GM23338 (cell line): ENCODE data around the gene GCC1. TPM values are rescaled to one million over a fixed set of nuclear protein-coding genes. Genes with fewer than 3 reads are reported as not detected.

ENCODE experiments used
- ATAC-seq: fragments of 200-7000 bp; cut with Tn5 transposase; 3 replicates; pipeline ENCODE4 v1.9.1; 2020
- DNase-seq: peaks from one replicate; pipeline ENCODE4 v3.0.0-alpha.2; 2015; ENCODE audit warnings: low spot score
- H2AFZ ChIP-seq: fragments of 200-600 bp; sonication (generic); 2 replicates; pipeline ENCODE4 v1.8.0; 2016; ENCODE audit warnings: antibody characterized with exemption, mild to moderate bottlenecking, moderate library complexity
- H3F3A ChIP-seq: fragments of 200-600 bp; sonication (generic); replicated peaks from 2 replicates; pipeline ENCODE4 v1.8.0; 2017; ENCODE audit warnings: antibody characterized with exemption, mixed run types, low read depth
- H3K27ac ChIP-seq: fragments of 200-600 bp; sonication (generic); 2 replicates; pipeline ENCODE4 v1.6.1; 2016; ENCODE audit warnings: low read depth
- H3K27me3 ChIP-seq: fragments of 200-600 bp; sonication (generic); 2 replicates; pipeline ENCODE4 v1.8.0; 2016; ENCODE audit warnings: mild to moderate bottlenecking, mixed run types, moderate library complexity; ENCODE audit not compliant: insufficient read depth
- H3K36me3 ChIP-seq: fragments of 200-600 bp; sonication (generic); 2 replicates; pipeline ENCODE4 v1.8.0; 2016; ENCODE audit warnings: mild to moderate bottlenecking; ENCODE audit not compliant: insufficient read depth
- H3K4me1 ChIP-seq: fragments of 200-600 bp; sonication (generic); 2 replicates; pipeline ENCODE4 v1.8.0; 2016; ENCODE audit warnings: mild to moderate bottlenecking, moderate library complexity; ENCODE audit not compliant: insufficient read depth
- H3K4me2 ChIP-seq: fragments of 200-600 bp; sonication (generic); 2 replicates; pipeline ENCODE4 v1.7.1; 2017; ENCODE audit warnings: mixed run types
- H3K4me3 ChIP-seq: fragments of 200-600 bp; sonication (generic); 2 replicates; pipeline ENCODE4 v1.6.1; 2016; ENCODE audit warnings: mixed run types
- H3K79me2 ChIP-seq: fragments of 200-600 bp; sonication (generic); replicated peaks from 2 replicates; pipeline ENCODE4 v1.8.0; 2017; ENCODE audit warnings: mild to moderate bottlenecking; ENCODE audit not compliant: insufficient read depth
- H3K9me2 ChIP-seq: fragments of 200-600 bp; sonication (generic); 2 replicates; pipeline ENCODE4 v1.8.0; 2017; ENCODE audit not compliant: insufficient read depth
- H4K20me1 ChIP-seq: fragments of 200-600 bp; sonication (generic); replicated peaks from 2 replicates; pipeline ENCODE4 v1.8.0; 2017; ENCODE audit warnings: mild to moderate bottlenecking; ENCODE audit not compliant: insufficient read depth
- H3K27ac Mint-ChIP-seq: 2 replicates; pipeline ENCODE4 v1.8.0; 2020; ENCODE audit warnings: inconsistent platforms, mild to moderate bottlenecking, moderate library complexity, mixed read lengths
- H3K27me3 Mint-ChIP-seq: 3 replicates; pipeline ENCODE4 v1.8.0; 2022; ENCODE audit warnings: low read depth, mild to moderate bottlenecking, moderate library complexity, mixed read lengths, inconsistent platforms; ENCODE audit not compliant: insufficient read depth, poor library complexity
- H3K36me3 Mint-ChIP-seq: 3 replicates; pipeline ENCODE4 v1.8.0; 2021; ENCODE audit warnings: low read depth, mild to moderate bottlenecking, inconsistent platforms, moderate library complexity, mixed read lengths
- H3K4me1 Mint-ChIP-seq: 3 replicates; pipeline ENCODE4 v1.8.0; 2020; ENCODE audit warnings: mild to moderate bottlenecking, inconsistent platforms, mixed read lengths
- H3K4me3 Mint-ChIP-seq: 3 replicates; pipeline ENCODE4 v1.8.0; 2021; ENCODE audit warnings: moderate library complexity, mild to moderate bottlenecking, inconsistent platforms, mixed read lengths
- H3K9me3 Mint-ChIP-seq: 3 replicates; pipeline ENCODE4 v1.8.0; 2020; ENCODE audit warnings: moderate library complexity, mild to moderate bottlenecking, inconsistent platforms, mixed read lengths
- CTCF ChIP-seq, 2 experiments: fragments of 200-600 bp in 1 of 2; sonication (generic) in 1 of 2; conservative IDR thresholded peaks; 2 replicates each; pipeline versions ENCODE4 v1.5.1 to v1.6.1; 2016 to 2017; ENCODE audit warnings: antibody characterized with exemption in 2 of 2, low read depth in 2 of 2, mild to moderate bottlenecking in 2 of 2, moderate library complexity in 1 of 2
- EZH2phosphoT487 ChIP-seq: fragments of 200-600 bp; sonication (generic); IDR thresholded peaks from one replicate; pipeline ENCODE4 v1.8.1; 2018; ENCODE audit warnings: antibody characterized with exemption; ENCODE audit not compliant: unreplicated experiment
- POLR2AphosphoS5 ChIP-seq: IDR thresholded peaks from 2 replicates; pipeline ENCODE4 v1.6.1; 2016; ENCODE audit warnings: antibody characterized with exemption, low read depth
- ZNF462 ChIP-seq: fragments of 250-450 bp; sonication (Bioruptor Pico); IDR thresholded peaks from 2 replicates; pipeline ENCODE4 v1.5.0; 2020; ENCODE audit warnings: mild to moderate bottlenecking, moderate library complexity
- polyA plus RNA-seq: library from polyadenylated mRNA; unstranded; fragments of >200 nt; fragmentation: Nextera tagmentation; extraction: Ambion mirVana; gene quantifications from 2 replicates; pipeline ENCODE4 v1.2.1, GENCODE V29; 2016
- total RNA-seq: library from RNA; depleted of rRNA; stranded (reverse); fragments of >200 nt; shearing (Covaris generic); gene quantifications from 2 replicates; pipeline ENCODE4 v1.2.3, GENCODE V29; 2014

GCC1 gene
- total and polyA plus RNA-seq, 2 experiments from 2014 or later, result 3.2 to 17.6 TPM

DNA sequence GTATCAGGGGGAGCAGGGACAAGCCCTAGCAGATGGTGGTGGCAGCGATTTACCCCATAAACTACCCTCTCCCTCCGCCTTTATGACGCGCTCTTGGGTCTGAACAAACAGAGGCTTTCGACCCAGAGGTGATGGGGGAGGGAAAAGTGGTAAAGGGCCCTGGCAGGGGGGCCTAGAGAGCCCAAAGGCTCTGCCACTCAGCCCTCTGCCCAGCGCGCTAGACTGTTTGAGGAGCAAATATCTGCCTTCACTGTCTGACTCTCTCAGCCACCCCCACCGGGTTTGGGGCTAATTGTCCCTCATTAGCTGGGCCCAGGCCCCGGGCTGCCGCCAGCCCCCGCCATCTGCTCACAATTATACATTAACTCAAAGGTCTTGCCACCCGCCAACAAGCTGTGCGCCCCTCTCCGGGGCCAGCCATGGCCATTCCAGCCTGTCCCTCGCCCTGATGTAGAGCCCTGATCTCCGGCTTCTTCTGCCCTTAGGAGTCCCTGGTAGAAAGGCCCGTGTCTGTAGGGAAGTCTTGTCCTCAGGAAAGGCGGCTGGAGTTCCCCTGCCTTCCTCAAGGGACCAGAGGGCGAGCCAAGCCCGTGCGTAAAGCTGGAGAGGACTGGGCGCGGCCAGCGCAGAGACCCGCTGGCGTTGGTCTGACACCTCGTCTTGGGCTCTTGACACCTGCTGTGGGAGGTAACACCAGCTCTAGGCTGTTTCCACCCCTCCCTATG, 34.4 kb upstream of the GCC1 start:
- peak; percentile 89 for DNase-seq
- no peaks in the 10 kb centered on the region for H3K36me3 ChIP-seq
- Mint-ChIP-seq H3K27ac (no peak overlapping the region), H3K27me3 (peaks cover 43% of the 10 kb centered on the region), H3K36me3 (no peaks in the 10 kb centered on the region), H3K4me1 (peaks cover 17% of the 10 kb centered on the region), H3K9me3 (no peaks in the 10 kb centered on the region), H3K4me3 (peak overlapping the region; percentile 90)
- H3K9me2 ChIP-seq, result no peaks in the 10 kb centered on the region
- peak overlapping the region; percentile 90 for H3K4me3 ChIP-seq
- H3K4me1 ChIP-seq, result no peaks in the 10 kb centered on the region; the same call in 1 of the 2 replicates
- H3F3A ChIP-seq, result no peaks in the 10 kb centered on the region
- peak; percentile 93 for ATAC-seq
- peak overlapping the region; percentile 99 for H3K4me2 ChIP-seq
- peak overlapping the region; percentile 98 for H2AFZ ChIP-seq
- no peaks in the 10 kb centered on the region for H3K79me2 ChIP-seq
- no peaks in the 10 kb centered on the region for H4K20me1 ChIP-seq
- peaks cover 60% of the 10 kb centered on the region for H3K27me3 ChIP-seq
- H3K27ac ChIP-seq, result no peak overlapping the region
- no peak for TF ChIP-seq POLR2AphosphoS5
- TF ChIP-seq ZNF462 (CRISPR knock-in tag), result peak; percentile 24; the same call in 1 of the 2 replicates
- TF ChIP-seq CTCF (conservative IDR thresholded peaks at IDR 0.05; ENCODE audit: low read depth in 2 of 2), result 0 out of 4 replicates have a peak, but pooled peaks of 1 of the 2 experiments have one; percentile 11
- no peak for TF ChIP-seq EZH2phosphoT487
